MM.1S (cell line): ENCODE measurements around the gene ZNF598.

Source experiments
- CTCF ChIP-seq: fragments of 300-600 bp; sonication (generic); IDR thresholded peaks from 2 replicates; pipeline ENCODE4 v1.5.1; 2016; ENCODE audit warnings: antibody characterized with exemption, low read length, mixed read lengths
- EZH2 ChIP-seq: fragments of 300-600 bp; sonication (generic); optimal IDR thresholded peaks from 2 replicates; pipeline ENCODE3; 2017; ENCODE audit warnings: low read depth, mild to moderate bottlenecking, antibody characterized with exemption, low read length, mixed read lengths

- no peak for TF ChIP-seq CTCF
- TF ChIP-seq EZH2: no peak
Observed at GRCh38 chr16:1991135-1991551, 18.5 kb downstream of the ZNF598 start.
